Activated T-helper 2 cell treated with anti-CD3 and anti-CD28 coated beads, Interferon-gamma antibody, Interleukin-2, Interleukin-4, amounts not matched to agents 10 μg/mL and 5 μg/mL and 100 μg/mL, durations not matched to agents 14 hours and 24 hours and 36 hours (primary cell): ENCODE measurements around the gene BCL6B. TPM values are rescaled to one million over a fixed set of nuclear protein-coding genes. Genes with fewer than 3 reads are reported as not detected.
A peak's percentile ranks its signal among the peaks of the same experiment; 100 is the strongest.
"Not testable (repeated sequence)": the region's sequence is repeated elsewhere in the genome, so short reads cannot be mapped to it uniquely, and the experiment has no call there.

Experiments used
- DNase-seq: peaks from one replicate; pipeline ENCODE4 v3.0.0; 2021; ENCODE audit warnings: low spot score
- H3K27ac Mint-ChIP-seq: one replicate; pipeline ENCODE4 v1.8.0; 2021; ENCODE audit warnings: mixed read lengths
- H3K27me3 Mint-ChIP-seq: one replicate; pipeline ENCODE4 v1.8.0; 2021; ENCODE audit warnings: low read depth, mixed read lengths
- H3K36me3 Mint-ChIP-seq: one replicate; pipeline ENCODE4 v1.8.0; 2021; ENCODE audit warnings: low read depth, mixed read lengths
- H3K4me1 Mint-ChIP-seq: one replicate; pipeline ENCODE4 v1.8.0; 2021; ENCODE audit warnings: low read depth, mixed read lengths
- H3K4me3 Mint-ChIP-seq: one replicate; pipeline ENCODE4 v1.8.0; 2021; ENCODE audit warnings: low read depth, mild to moderate bottlenecking, moderate library complexity, mixed read lengths
- H3K9me3 Mint-ChIP-seq: one replicate; pipeline ENCODE4 v1.8.0; 2021; ENCODE audit warnings: mixed read lengths
- intact Hi-C: fragments of 100-400 bp; cut with micrococcal nuclease; formaldehyde crosslinking; loops from one replicate; pipeline ENCODE4 v1.15.1; 2023
- total RNA-seq: library from RNA; stranded (reverse); gene quantifications from 2 replicates; pipeline ENCODE4 v1.2.3, GENCODE V29; 2022

BCL6B gene
- total RNA-seq: 0.80 and 1.0 TPM in 2 replicates

GRCh38 chr17:7022781-7023571 is at the start of gene BCL6B:
Gene BCL6B (plus strand): TSS chr17:7023050. CDS start chr17:7023672, 622 bp downstream.
- Mint-ChIP-seq H3K4me1 (peaks cover 39% of the 10 kb centered on the region), H3K4me3 (peak within 1 kb of the TSS; percentile 65), H3K9me3 (no peaks in the 10 kb centered on the region), H3K36me3 (no peaks in the 10 kb centered on the region), H3K27me3 (no peaks in the 10 kb centered on the region), H3K27ac (peak within 1 kb of the TSS; percentile 65)
- intact Hi-C loops: loop anchor here (1.0 kb wide), 1 partner anchor 8 kb away; no protein-coding TSS in a partner anchor
- no peak for DNase-seq

GRCh38 chr17:6979440-6979839 is 43.4 kb upstream of the BCL6B start:
- H3K36me3 Mint-ChIP-seq, H3K9me3 Mint-ChIP-seq, H3K4me3 Mint-ChIP-seq, H3K4me1 Mint-ChIP-seq, H3K27me3 Mint-ChIP-seq, DNase-seq, H3K27ac Mint-ChIP-seq, intact Hi-C loops: not testable (repeated sequence)

- Mint-ChIP-seq H3K4me3 (no peak overlapping the region), H3K36me3 (no peaks in the 10 kb centered on the region), H3K27ac (no peak overlapping the region), H3K27me3 (peaks cover 3% of the 10 kb centered on the region), H3K4me1 (peaks cover 5% of the 10 kb centered on the region), H3K9me3 (peaks cover 3% of the 10 kb centered on the region)
- intact Hi-C loops: no loop called here
- DNase-seq: no peak
Observed at GRCh38 chr17:6981426-6981825, 41.4 kb upstream of the BCL6B start.

GRCh38 chr17:6985266-6985665 is 37.6 kb upstream of the BCL6B start:
- no peak for DNase-seq
- Mint-ChIP-seq H3K4me3 (no peak overlapping the region), H3K36me3 (no peaks in the 10 kb centered on the region), H3K27me3 (no peaks in the 10 kb centered on the region), H3K9me3 (no peaks in the 10 kb centered on the region), H3K27ac (no peak overlapping the region), H3K4me1 (peaks cover 5% of the 10 kb centered on the region)
- intact Hi-C loops: no loop called here

- Mint-ChIP-seq H3K4me1 (no peaks in the 10 kb centered on the region), H3K4me3 (no peak overlapping the region), H3K36me3 (no peaks in the 10 kb centered on the region), H3K27me3 (no peaks in the 10 kb centered on the region), H3K27ac (no peak overlapping the region), H3K9me3 (no peaks in the 10 kb centered on the region)
- DNase-seq: no peak
- intact Hi-C loops: no loop called here
Observed at GRCh38 chr17:6986676-6987075, 36.2 kb upstream of the BCL6B start.

- no peak for DNase-seq
- no peaks in the 10 kb centered on the region for H3K27me3 Mint-ChIP-seq
- intact Hi-C loops: no loop called here
- H3K4me1 Mint-ChIP-seq: no peaks in the 10 kb centered on the region
- H3K27ac Mint-ChIP-seq: no peak overlapping the region
- no peaks in the 10 kb centered on the region for H3K9me3 Mint-ChIP-seq
- no peak overlapping the region for H3K4me3 Mint-ChIP-seq
- peaks cover 2% of the 10 kb centered on the region for H3K36me3 Mint-ChIP-seq
Observed at GRCh38 chr17:6989779-6990178, 33.1 kb upstream of the BCL6B start.

GRCh38 chr17:6993613-6994056 is 29.2 kb upstream of the BCL6B start:
- H3K9me3 Mint-ChIP-seq, H3K4me3 Mint-ChIP-seq, DNase-seq, intact Hi-C loops, H3K27me3 Mint-ChIP-seq, H3K4me1 Mint-ChIP-seq, H3K27ac Mint-ChIP-seq: not testable (repeated sequence)
- H3K36me3 Mint-ChIP-seq: peaks cover 16% of the 10 kb centered on the region

GRCh38 chr17:6994118-6994598 is 28.7 kb upstream of the BCL6B start:
- H3K4me3 Mint-ChIP-seq: no peak overlapping the region

GRCh38 chr17:6994666-6995256 is 28.1 kb upstream of the BCL6B start:
- Mint-ChIP-seq H3K9me3 (no peaks in the 10 kb centered on the region), H3K4me3 (no peak overlapping the region), H3K4me1 (peaks cover 1% of the 10 kb centered on the region), H3K27ac (no peak overlapping the region), H3K27me3 (no peaks in the 10 kb centered on the region), H3K36me3 (peaks cover 22% of the 10 kb centered on the region)
- intact Hi-C loops: no loop called here
- DNase-seq: no peak

More at GRCh38 chr17:6994118-6994598, 28.7 kb upstream of the BCL6B start:
- DNase-seq: no peak
- no peaks in the 10 kb centered on the region for H3K27me3 Mint-ChIP-seq
- no peaks in the 10 kb centered on the region for H3K9me3 Mint-ChIP-seq
- intact Hi-C loops: no loop called here
- H3K36me3 Mint-ChIP-seq: peaks cover 16% of the 10 kb centered on the region
- no peak overlapping the region for H3K27ac Mint-ChIP-seq
- peaks cover 1% of the 10 kb centered on the region for H3K4me1 Mint-ChIP-seq

- peaks cover 1% of the 10 kb centered on the region for H3K4me1 Mint-ChIP-seq
- no peak for DNase-seq
- intact Hi-C loops: no loop called here
- H3K36me3 Mint-ChIP-seq: peaks cover 27% of the 10 kb centered on the region
- no peaks in the 10 kb centered on the region for H3K27me3 Mint-ChIP-seq
- no peak within 1 kb of the TSS for H3K27ac Mint-ChIP-seq
- no peaks in the 10 kb centered on the region for H3K9me3 Mint-ChIP-seq
- no peak within 1 kb of the TSS for H3K4me3 Mint-ChIP-seq
Observed at GRCh38 chr17:6995500-6996255, 27.2 kb upstream of the BCL6B start, which contains the start of gene ALOX12. Gene ALOX12 (plus strand): TSS chr17:6996049. CDS start chr17:6996118, 69 bp downstream.

GRCh38 chr17:6996256-6997011 is 26.4 kb upstream of the BCL6B start:
- Mint-ChIP-seq H3K36me3 (peaks cover 31% of the 10 kb centered on the region), H3K9me3 (no peaks in the 10 kb centered on the region), H3K4me1 (peaks cover 1% of the 10 kb centered on the region), H3K27me3 (no peaks in the 10 kb centered on the region), H3K27ac (no peak overlapping the region), H3K4me3 (no peak overlapping the region)
- intact Hi-C loops: no loop called here
- no peak for DNase-seq

GRCh38 chr17:6997171-6997570 is 25.7 kb upstream of the BCL6B start:
- Mint-ChIP-seq H3K36me3 (peaks cover 38% of the 10 kb centered on the region), H3K27me3 (no peaks in the 10 kb centered on the region), H3K4me1 (peaks cover 1% of the 10 kb centered on the region), H3K27ac (no peak overlapping the region), H3K9me3 (no peaks in the 10 kb centered on the region), H3K4me3 (no peak overlapping the region)
- DNase-seq: no peak
- intact Hi-C loops: no loop called here
